ENCODE results near the gene SLC7A4.
"Not testable (repeated sequence)": the region's sequence is repeated elsewhere in the genome, so short reads cannot be mapped to it uniquely, and the experiment has no call there.

The SLC7A4 gene

DNA sequence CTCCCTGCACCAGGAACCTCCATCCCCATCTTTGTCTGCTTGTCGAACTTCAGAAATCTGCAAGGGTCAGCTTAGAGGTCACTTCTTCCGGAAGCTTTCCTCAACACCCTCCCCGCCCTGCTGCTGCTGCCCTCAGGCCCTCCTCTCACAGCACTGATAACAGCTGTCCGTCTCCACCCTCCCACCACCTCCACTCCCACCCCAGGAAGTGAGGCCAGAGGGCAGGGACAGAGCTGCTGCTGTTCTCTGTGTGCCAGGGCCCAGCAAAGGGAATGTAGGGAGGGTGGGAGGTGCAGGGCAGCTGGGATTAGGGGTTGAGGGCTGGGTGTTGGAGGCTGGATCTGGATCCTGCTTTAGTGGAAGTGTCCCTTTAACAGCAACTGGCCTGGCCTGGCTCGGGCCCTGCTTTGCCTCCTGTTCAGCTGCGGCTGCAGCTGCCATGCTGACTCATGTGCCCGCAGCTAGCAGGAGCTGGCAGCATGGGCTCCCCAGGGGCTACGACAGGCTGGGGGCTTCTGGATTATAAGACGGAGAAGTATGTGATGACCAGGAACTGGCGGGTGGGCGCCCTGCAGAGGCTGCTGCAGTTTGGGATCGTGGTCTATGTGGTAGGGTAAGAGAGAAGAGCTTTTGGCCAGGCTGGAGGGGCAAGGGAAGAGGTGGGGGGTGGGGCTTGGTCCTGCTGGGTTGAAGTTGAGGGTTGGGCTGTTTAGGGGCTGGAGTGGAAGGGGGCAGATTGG lies 17.5 kb downstream of the SLC7A4 start, which contains the start of gene P2RX6:
Gene P2RX6 (plus strand): TSS at position 440 of the 740 bp plus-strand sequence. CDS start 10 bp downstream, at position 450.
- peak; percentile 73 for DNase-seq

DNA sequence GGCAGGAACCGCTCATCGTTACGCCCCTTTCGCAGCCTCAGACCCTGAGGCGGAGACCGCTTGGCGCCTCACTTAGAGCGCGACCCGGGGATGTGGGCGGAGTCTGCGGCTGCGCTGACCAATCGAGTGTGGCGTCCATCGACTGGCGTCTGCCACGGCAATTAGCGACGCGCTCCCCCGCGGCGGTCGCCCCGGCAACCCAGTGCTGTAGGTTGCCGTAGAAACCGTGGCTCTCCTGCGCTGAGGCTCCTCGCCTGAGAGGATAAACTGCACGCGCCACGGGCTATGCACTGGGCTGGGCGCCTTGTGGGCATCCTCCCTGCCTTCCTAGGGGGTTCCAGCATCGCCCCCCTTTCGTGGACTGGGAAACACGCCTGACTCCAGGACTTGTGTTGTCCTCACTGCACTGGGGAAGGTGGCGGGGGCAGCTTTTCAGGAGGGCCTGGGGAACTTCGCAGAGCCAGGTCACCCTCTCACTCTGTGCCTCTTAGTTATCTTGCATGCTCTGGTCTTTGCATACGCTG lies 18.1 kb downstream of the SLC7A4 start:
- DNase-seq: peak; percentile 92

DNA sequence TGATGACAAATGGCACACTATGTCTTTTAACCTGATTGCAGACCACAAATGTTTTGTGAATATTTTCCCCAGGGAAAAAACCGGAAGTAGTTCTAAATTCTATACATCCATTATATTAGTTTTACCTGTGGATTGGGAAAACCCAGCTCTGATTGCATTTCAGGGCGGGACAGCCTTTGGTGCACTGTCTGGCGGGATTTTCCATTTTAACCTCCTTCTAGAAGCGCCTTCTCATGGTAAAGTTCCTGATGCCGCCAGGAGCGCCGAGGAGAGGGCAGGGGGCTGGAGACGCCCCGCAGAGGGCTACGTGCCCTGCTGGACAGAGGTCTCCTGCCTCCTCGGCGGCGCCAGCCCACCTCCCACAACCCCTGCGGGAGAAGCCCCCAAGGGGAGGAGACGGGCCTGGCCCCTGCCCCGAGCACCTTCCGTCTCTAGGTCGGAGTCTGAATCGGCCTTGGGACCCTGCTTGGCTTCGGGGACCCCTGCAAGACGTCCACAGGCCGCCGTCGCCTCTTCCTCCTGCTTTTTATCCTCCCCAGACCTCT lies 18.6 kb downstream of the SLC7A4 start:
- DNase-seq: peak; percentile 21

DNA sequence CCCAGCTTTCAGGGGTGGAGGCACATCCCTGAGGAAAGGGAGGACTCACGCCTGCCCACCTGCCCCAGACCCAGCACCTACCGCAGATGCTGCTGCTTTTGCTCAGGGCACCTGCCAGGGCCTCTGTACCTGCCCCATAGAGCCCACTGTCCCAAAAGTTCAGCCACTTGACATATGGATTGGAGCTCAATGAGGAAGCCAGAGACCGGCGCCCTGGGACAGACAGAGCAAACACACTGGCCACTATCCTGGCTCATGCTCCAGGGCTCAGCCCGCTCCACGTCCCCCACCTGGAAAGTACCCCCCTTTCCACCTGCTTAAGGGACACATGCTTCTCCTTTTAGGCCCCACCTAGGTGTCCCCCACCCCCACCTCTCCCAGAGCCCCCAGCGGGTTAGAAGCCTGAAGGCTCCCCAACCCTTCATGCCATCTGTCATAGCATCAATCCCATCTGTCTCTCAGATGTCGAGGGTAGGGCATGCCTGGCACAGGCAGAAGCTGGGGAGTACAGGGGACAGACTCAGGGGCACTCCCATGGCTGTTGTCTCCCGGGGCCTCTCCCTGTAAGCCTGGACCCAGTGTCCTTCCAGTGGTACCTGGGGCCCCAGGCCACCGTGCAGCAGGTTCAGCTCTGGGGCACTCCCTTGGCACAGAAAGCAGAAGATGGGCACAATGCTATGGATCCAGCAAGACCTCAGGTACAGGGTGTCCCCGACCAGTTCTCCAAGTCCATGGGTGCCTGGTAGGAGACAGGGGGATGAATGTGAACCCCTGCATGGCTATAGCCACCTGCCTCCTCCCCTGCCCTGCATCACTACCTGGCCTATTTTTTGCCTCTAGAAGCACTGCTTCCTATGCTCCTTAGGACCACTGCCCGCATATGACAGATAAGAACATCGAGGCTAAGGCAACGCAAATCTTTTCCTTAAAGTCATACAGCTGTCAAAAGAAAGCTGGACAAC lies 19.6 kb downstream of the SLC7A4 start:
- DNase-seq: no peak

DNA sequence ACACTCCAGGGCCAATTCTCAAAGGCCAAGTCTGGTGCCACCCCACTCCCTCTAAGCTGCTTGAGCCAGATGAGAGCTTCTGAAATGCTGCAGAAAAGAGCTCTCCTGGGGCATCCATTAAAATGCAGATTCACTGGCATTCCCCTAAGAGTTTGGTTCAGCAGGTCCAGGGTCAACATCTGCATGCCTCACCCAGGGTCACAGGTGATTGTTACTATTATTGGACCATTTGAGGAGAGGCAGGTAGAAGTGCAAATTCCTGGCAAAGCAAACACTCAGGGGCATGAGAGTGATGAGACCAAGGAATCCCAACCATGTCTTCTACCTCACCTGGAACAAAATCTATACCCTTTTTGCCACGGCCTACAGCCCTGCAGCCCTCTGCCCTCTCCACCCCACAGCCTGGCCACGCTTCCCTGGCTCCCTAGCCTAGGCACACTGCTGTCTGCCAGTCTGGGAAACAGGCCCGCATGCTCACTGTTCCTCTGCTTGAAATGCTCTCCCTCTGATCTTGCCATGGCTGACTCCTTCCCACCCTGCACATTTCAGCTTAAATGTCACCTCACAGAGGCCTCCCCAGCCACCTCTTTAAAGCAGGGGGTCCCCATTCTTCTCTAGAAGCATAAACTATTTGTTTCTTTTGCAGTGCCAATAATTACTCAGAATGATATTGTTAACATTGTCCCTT lies 21.8 kb downstream of the SLC7A4 start:
- no peak for DNase-seq

DNA sequence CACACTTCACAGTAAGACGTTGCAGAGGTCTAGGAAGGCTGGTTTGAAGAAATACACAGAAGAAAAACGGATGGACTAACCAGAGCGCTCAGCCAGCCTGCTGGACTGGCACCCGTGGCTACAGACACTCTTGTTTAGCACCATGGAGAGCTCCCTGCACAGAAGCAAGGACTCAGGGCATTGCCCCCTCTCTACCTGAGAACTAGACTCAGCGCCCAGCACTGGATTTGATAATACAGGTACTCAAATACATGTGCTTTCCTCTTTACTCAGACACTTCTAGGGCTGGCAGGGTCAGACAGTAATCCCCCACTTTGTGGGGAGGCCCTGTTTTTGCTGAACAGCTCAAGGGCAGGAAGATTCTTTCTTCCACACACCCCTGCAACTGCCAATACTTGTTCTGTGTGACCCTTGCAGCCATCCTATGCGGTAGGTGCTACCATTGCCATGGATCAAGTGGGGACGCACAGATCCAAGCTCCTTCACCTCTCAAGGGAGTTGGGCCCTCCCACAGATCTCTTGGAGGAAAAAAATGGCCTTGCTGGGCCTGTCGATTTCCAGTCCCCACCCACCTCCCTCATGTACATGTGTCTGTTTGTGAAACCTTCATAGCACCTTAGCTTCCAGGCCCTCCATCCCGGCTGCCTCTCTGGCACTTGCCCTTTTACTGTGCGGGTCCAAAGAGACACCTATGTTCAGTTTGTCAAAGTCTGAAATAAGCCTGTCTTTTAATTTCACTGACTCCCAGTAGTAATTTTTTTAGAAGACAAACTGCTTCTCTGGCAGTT lies 22.5 kb downstream of the SLC7A4 start:
- peak; percentile 4 for DNase-seq

DNA sequence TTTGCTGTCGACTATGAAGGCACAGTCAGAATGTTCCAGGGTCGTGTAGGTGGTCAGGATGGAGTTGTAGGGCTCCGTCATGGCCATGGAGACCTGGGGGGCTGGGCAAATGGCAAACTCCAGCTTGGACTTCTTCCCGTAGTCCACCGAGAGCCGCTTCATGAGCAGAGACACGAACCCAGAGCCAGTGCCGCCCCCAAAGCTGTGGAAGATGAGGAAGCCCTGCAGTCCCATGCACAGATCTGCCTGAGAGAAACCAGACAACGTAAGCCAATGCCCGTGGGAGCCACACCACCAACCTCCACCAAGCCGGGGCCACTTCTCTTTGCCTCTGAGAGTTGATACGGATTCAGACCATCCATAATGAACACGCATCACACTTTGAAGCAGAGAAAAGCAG lies 23.2 kb downstream of the SLC7A4 start:
- not testable (repeated sequence) for DNase-seq

DNA sequence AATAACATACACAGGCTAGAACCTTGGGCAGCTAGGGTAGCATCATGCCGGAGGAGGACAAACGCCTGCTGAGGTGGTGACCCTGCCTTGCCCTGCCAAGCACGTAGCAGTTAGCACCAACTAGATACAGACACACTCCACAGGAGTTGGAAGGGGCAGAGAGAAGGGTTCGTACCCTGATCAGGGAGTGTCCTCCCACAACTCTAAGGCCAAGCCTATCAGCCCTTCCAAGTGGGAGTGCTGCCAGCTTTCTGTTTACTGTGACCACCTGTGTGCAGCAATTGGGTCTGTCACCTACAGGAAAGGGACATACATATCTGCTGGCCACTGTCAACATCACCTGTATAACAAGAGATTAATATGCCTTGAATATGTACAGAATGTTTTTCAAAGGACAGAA lies 28.6 kb downstream of the SLC7A4 start:
- peak; percentile 7 for DNase-seq

DNA sequence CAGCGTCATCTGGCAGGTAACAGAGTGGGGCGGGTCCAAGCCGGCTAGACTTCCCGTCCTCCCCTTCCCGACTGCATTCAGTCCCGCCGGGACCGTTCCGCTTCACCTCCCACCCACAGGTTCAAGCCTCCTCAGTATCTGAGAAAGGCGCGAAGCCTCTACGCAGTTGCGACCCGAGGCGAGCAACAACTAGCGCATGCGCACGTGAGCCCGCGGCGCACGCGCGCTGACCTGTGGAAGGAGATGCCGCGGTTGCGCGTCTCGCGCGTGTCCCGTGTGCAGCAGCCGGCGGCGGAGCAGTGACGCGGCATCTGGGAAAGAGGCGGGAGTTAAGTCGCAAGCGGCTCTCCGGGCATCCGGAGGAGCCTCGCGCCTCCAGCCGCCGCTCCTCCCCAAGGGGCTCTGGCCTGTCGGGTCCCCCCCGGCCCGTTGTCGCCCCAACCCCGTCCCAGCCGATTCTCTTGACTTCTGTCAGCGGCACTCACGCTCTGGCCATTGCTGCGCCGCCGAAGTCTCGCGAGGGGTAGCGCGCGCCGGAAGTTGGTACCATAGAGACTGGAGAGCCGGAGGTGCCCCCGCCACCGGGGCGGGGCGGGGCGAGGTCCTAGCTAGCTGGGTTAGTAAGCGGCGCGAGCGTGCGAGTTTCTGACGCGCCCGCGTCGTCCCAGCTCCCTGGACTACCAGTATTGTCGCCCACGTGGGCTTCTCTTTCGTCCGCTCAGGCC lies 30.6 kb downstream of the SLC7A4 start, which contains the start of gene THAP7:
Gene THAP7 (minus strand): TSS at position 518 of the 725 bp plus-strand sequence. CDS start 207 bp downstream, at position 311.
- DNase-seq: peak; percentile 90

DNA sequence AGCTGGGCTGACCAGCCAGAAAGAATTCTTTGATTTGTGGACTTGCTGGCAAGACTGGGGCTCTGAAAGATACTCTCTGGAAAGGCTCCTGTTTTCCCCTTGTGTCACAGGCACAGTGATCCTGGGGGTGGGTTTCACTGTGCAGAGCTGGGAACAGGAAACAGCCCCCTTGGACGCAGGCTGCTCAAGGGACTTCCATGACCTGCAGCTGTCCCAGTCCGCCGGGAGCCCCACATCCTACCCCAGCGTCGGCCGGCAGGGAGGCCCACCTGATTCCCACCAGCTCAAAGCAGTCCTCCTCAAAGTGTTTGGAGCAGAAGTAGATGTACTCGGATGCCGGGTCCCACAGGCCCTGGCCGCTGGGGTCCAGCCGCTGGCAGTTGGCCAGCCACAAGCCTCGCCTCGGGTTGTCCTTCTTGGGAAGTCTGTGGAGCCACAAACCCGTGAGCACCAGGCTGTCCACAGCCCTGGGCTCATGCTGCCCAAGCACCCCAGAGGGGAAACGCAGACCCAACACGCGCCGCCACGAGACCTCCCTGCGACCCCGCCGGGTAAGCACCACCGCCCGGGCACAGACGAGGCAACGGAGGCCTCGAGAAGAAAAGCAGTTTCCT lies 31.3 kb downstream of the SLC7A4 start:
- no peak for DNase-seq

DNA sequence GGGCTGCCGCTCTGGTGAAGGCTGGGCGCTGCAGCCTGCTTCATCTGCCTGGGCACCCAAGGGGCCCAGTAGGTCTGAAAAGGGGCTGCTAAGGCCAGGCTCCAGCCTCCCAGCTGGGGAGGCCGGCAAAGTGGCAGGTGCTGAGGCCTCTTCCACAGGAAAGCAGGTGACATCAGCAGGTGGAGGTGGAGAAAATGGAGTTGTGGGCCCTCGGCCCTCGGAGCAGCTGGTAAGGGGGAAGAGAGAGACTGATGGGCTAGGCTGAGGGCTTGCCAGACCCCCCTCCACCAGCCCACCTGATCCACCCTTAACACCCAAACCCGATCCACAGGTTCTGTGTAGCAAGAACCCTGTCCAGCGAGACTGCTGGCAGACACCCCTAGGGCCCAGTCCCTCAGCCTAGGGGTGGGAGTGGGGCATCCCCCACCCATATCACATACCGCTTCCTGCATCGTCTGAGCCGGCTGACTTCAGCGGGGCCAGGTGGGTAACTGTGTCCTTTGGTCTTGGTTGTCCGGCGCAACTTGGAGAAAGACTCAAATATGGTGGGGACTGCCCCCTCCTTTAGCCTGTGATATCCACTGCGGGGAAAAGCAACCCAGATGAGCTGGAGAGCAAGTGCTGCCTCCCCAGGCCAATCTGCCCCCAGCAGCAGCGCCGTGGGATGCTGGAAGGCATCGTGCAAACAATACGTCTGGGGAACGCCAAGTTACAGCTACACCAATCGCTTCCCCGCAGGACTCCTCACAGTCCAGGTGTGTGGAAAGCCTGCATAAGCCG lies 32.0 kb downstream of the SLC7A4 start:
- peak; percentile 45 for DNase-seq

DNA sequence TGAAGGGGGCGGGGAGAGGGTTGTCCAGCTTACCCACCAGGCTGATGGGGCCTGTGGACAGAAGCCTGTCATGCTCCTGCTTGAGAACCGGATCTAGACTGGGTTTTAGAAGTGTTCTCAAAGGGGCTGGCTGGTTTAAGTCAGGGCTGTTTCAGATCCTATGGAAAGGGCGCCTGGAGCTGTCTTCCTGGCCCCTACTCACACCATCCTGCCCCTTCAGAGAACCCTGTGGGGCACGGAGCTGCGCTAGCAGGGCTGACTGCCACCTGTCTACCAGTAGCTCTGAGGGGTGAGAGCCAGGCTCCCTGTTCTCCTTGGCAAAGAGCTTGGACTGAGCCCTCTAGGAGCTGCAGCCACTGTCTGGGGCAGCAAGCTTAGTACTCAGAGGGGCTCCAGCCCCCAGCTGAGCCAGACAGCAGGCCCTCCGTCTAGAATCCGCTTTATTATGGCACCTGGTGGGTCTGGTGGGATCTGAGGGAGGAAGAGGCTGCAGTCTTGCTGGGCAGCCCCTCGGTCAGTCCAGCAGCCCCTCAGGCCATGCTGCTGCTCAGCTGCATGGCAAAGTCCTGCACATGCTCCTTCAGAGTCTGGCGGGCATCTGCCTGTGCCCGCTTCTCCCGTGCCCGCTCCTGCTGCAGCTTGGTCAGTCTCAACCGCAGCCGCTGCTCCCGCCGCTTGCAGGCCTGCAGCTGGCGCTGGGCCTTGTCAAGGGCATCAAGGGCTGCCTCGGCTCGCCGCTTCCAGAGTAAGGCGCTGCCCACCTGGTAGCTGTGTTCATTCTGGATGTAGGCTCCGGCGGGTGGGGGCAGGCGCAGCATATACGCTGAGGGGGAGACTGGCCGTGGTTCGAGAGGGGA lies 32.8 kb downstream of the SLC7A4 start:
- peak; percentile 35 for DNase-seq

DNA sequence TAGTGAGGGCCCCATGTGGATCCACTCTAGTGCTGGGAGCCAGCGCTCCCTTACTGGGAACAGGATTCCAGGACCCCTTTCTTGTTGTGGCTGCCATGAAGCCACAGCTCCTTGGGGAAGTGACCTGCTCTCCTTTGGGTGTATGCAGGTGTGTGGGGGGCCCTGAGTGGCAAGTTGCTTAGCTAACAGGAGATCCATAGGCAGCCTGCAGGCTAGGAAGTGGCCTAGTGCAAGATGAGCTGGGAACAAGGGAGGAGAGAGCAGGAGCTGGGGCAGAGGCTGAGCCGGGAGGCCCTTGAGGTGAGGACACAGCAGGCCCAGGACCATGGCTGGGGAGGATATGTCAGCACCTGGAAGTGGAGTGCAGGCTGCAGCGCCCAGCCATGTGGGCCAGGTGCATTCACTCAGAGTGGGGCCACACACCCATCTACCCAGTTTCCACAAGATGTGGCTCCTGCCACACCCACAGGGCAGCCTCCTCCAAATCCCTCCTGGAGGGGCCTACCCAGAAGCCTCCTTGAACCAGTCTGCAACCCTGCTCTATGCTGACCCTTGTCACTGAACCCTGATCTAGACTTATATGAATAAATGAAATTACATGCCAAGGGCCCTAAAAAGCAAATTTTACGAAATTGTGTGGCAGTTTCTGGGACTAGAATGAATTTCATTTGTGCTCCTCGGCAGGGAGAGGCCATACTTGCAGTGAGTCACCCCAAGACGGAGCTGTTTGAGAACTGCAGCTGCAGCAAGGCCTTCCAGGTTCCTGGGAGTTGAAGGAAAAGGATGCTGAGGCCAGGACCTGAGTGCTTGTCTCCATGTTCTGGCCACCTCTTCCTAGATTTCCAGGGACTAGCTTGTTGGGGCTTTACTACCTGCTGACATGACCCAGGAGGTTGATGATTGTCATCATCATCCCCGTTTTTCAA lies 33.7 kb downstream of the SLC7A4 start:
- DNase-seq: no peak

DNA sequence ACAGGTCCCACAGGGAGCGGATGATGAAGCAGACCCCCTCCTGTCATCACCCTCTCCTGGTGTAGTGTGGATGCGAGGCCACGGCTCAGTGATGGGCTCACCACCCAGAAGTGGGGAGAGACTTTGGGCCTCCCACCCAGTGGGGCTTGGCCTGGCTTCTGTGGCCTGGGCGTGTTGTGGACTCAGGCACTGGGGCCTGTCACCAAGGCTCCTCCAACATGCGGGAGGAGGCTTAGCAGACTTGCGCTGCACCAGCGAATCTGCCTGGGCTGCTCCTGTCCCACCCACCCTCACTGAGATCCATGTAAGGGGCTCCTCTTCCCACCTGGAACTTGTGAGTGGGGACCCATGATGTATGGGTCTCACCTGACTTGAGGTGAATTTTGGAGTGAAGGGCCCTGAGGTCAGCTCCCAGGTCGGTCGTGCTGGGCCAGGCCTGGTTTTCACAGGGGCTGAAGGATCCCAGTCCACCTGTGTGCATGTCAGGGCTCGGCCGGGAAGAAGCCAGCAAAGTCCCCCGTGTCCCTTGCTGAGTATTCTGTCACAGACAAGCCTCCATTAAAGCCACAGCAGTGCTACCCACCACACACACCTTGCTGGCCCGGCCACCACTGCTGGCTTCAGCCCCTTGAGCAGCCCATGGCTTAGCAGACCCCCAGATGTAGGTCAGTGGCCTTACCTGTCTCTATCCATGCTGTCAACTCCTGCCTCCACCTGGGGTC lies 34.7 kb downstream of the SLC7A4 start:
- no peak for DNase-seq

DNA sequence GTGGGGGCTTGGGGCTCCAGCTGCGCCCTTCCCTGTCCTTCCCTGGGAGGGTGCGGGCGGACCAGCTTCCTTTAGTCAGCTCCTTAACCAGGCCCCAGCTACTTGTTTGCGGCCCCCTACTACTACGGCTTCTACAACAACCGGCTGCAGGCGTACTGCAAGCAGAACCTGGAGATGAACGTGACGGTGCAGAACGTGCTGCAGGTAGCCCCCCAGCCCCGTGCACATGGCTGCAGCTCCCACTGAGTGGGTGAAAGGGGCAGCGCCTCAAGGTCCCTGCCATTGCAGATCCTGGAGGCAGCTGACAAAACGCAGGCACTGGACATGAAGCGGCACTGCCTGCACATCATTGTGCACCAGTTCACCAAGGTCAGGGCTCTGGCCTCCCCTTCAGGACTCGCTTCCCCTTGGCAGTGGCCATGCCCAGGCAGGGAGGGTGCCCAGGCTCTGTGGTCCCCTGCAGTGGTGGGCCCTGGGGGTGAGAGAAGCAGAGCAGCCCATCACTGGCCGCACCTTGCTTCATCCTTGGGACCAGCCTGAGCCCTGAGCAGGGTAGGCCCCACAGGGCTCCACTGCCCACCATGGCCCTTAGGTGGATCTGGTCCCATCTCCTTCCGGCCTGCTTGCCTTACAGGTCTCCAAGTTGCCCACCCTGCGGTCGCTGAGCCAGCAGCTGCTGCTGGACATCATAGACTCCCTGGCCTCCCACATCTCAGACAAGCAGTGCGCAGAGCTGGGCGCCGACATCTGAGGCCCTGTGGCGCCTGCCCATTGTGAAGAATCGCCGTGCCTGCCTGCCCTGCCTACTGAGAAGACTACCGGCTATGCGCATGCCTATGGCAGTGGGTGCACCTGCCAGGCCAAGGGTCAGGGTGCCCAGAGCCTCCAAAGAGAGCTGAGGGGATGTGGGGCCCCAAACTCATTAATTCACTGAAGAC lies 35.5 kb downstream of the SLC7A4 start:
- no peak for DNase-seq

DNA sequence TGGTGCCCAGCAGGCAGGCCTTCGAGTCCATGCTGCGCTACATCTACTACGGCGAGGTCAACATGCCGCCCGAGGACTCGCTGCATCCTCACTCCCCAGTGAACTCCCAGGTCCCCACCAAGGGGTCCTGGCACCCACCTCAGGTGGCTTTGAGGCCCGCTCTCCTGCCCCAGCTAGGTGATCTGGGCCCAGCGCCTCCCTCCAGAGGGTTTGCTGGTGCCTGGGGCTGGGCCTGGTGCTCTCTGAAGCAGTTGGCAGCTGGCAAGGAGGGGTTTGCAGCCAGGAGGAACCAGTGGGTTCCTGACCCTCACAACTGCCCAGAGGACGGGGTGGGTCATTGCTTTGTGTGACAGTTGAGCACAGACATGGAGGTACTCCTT lies 36.3 kb downstream of the SLC7A4 start:
- no peak for DNase-seq
